SK-N-SH treated with all-trans-retinoic acid at 6 μM for 48 hours (cell line): ENCODE data around the gene CACNA1H.

Source experiments
- ATAC-seq: fragments of 200-7000 bp; cut with Tn5 transposase; 3 replicates; pipeline ENCODE4 v1.9.1; 2020; ENCODE audit warnings: mild to moderate bottlenecking, moderate library complexity
- ARNTL ChIP-seq: fragments of 450-650 bp; formaldehyde crosslinking; IDR thresholded peaks from 2 replicates; pipeline ENCODE4 v1.5.0; 2020; ENCODE audit warnings: low read depth, mild to moderate bottlenecking, moderate library complexity, borderline replicate concordance
- BACH2 ChIP-seq: fragments of 250-450 bp; sonication (Bioruptor Pico); IDR thresholded peaks from 2 replicates; pipeline ENCODE4 v1.9.0; 2021; ENCODE audit warnings: mild to moderate bottlenecking, borderline replicate concordance
- CREB5 ChIP-seq: fragments of 250-450 bp; sonication (Bioruptor Pico); IDR thresholded peaks from 2 replicates; pipeline ENCODE4 v1.5.1; 2020; ENCODE audit warnings: low read depth, mild to moderate bottlenecking, moderate library complexity
- CSDC2 ChIP-seq: fragments of 250-450 bp; sonication (Bioruptor Pico); IDR thresholded peaks from 2 replicates; pipeline ENCODE4 v1.5.0; 2020; ENCODE audit warnings: mild to moderate bottlenecking, moderate library complexity
- CSRNP3 ChIP-seq: fragments of 250-450 bp; sonication (Bioruptor Pico); IDR thresholded peaks from 2 replicates; pipeline ENCODE4 v1.5.1; 2021; ENCODE audit warnings: mild to moderate bottlenecking, moderate library complexity
- GLIS3 ChIP-seq: fragments of 250-450 bp; sonication (Bioruptor Pico); IDR thresholded peaks from 2 replicates; pipeline ENCODE4 v1.5.0; 2020; ENCODE audit warnings: mild to moderate bottlenecking, moderate library complexity
- ISL1 ChIP-seq: fragments of 250-450 bp; sonication (Bioruptor Pico); IDR thresholded peaks from 2 replicates; pipeline ENCODE4 v2.1.2; 2022; ENCODE audit warnings: mild to moderate bottlenecking, moderate library complexity
- PATZ1 ChIP-seq: fragments of 250-450 bp; sonication (Bioruptor Pico); IDR thresholded peaks from 2 replicates; pipeline ENCODE4 v1.8.0; 2020; ENCODE audit warnings: mild to moderate bottlenecking, moderate library complexity, borderline replicate concordance
- POU6F1 ChIP-seq: fragments of 250-450 bp; sonication (Bioruptor Pico); IDR thresholded peaks from 2 replicates; pipeline ENCODE4 v1.8.0; 2021; ENCODE audit warnings: low read depth, mild to moderate bottlenecking, moderate library complexity, borderline replicate concordance
- PPARA ChIP-seq: fragments of 250-450 bp; sonication (Bioruptor Pico); IDR thresholded peaks from 2 replicates; pipeline ENCODE4 v1.5.0; 2020; ENCODE audit warnings: mild to moderate bottlenecking, borderline replicate concordance
- RARB ChIP-seq: fragments of 250-450 bp; sonication (Bioruptor Pico); IDR thresholded peaks from 2 replicates; pipeline ENCODE4 v1.8.0; 2021; ENCODE audit warnings: mild to moderate bottlenecking, moderate library complexity
- SNAI2 ChIP-seq: fragments of 250-450 bp; sonication (Bioruptor Pico); IDR thresholded peaks from 2 replicates; pipeline ENCODE4 v1.5.0; 2020; ENCODE audit warnings: mild to moderate bottlenecking, moderate library complexity
- TCF4 ChIP-seq: fragments of 250-450 bp; sonication (Bioruptor Pico); IDR thresholded peaks from 2 replicates; pipeline ENCODE4 v1.8.0; 2021; ENCODE audit warnings: mild to moderate bottlenecking, moderate library complexity, borderline replicate concordance
- TOX ChIP-seq: fragments of 250-450 bp; sonication (Bioruptor Pico); IDR thresholded peaks from 2 replicates; pipeline ENCODE4 v1.8.0; 2021; ENCODE audit warnings: mild to moderate bottlenecking, moderate library complexity, borderline replicate concordance
- TSHZ2 ChIP-seq: fragments of 250-450 bp; sonication (Bioruptor Pico); IDR thresholded peaks from 2 replicates; pipeline ENCODE4 v1.5.0; 2020; ENCODE audit warnings: mild to moderate bottlenecking, moderate library complexity
- ZC3H10 ChIP-seq: fragments of 250-450 bp; sonication (Bioruptor Pico); IDR thresholded peaks from 2 replicates; pipeline ENCODE4 v1.5.1; 2021; ENCODE audit warnings: mild to moderate bottlenecking, moderate library complexity
- ZFP3 ChIP-seq: fragments of 250-450 bp; sonication (Bioruptor Pico); IDR thresholded peaks from 2 replicates; pipeline ENCODE4 v1.5.0; 2020; ENCODE audit warnings: mild to moderate bottlenecking, moderate library complexity
- ZFP30 ChIP-seq: fragments of 450-650 bp; formaldehyde crosslinking; IDR thresholded peaks from 2 replicates; pipeline ENCODE4 v1.5.0; 2022; ENCODE audit warnings: mild to moderate bottlenecking, moderate library complexity
- ZNF70 ChIP-seq: fragments of 450-650 bp; formaldehyde crosslinking; IDR thresholded peaks from 2 replicates; pipeline ENCODE4 v1.5.0; 2020; ENCODE audit warnings: mild to moderate bottlenecking, moderate library complexity
- ZNF8 ChIP-seq: fragments of 450-650 bp; formaldehyde crosslinking; IDR thresholded peaks from 2 replicates; pipeline ENCODE4 v1.5.0; 2020; ENCODE audit warnings: mild to moderate bottlenecking, moderate library complexity

The CACNA1H gene

GRCh38 chr16:1171001-1171400 lies 18.1 kb downstream of the CACNA1H start:
- TF ChIP-seq GLIS3 (CRISPR knock-in tag): no peak
- TF ChIP-seq ZFP30 (CRISPR knock-in tag): no peak
- no peak for TF ChIP-seq CSRNP3 (CRISPR knock-in tag)
- no peak for TF ChIP-seq SNAI2 (CRISPR knock-in tag)
- no peak for TF ChIP-seq TSHZ2
- TF ChIP-seq CSDC2: no peak
- TF ChIP-seq CREB5 (CRISPR knock-in tag): no peak
- TF ChIP-seq ZFP3 (CRISPR knock-in tag): no peak
- TF ChIP-seq PATZ1 (CRISPR knock-in tag): no peak
- TF ChIP-seq RARB (CRISPR knock-in tag): no peak
- no peak for TF ChIP-seq PPARA
- TF ChIP-seq BACH2 (CRISPR knock-in tag): no peak
- no peak for TF ChIP-seq ARNTL (CRISPR knock-in tag)
- no peak for TF ChIP-seq ISL1 (CRISPR knock-in tag)
- TF ChIP-seq, all 23 proteins: peak for 0
- no peak for ATAC-seq

GRCh38 chr16:1171854-1172428 lies 19.0 kb downstream of the CACNA1H start:
- TF ChIP-seq CSDC2: no peak
- no peak for TF ChIP-seq TCF4 (CRISPR knock-in tag)
- TF ChIP-seq TOX (CRISPR knock-in tag): no peak
- no peak for TF ChIP-seq POU6F1 (CRISPR knock-in tag)
- TF ChIP-seq BACH2 (CRISPR knock-in tag): no peak
- no peak for TF ChIP-seq ARNTL (CRISPR knock-in tag)
- TF ChIP-seq ZFP30 (CRISPR knock-in tag): no peak
- no peak for TF ChIP-seq ZNF70 (CRISPR knock-in tag)
- TF ChIP-seq CREB5 (CRISPR knock-in tag): no peak
- no peak for TF ChIP-seq ZNF8
- no peak for TF ChIP-seq ZFP3 (CRISPR knock-in tag)
- TF ChIP-seq ZC3H10 (CRISPR knock-in tag): no peak
- no peak for TF ChIP-seq PPARA
- no peak for TF ChIP-seq PATZ1 (CRISPR knock-in tag)
- no peak for TF ChIP-seq SNAI2 (CRISPR knock-in tag)
- TF ChIP-seq TSHZ2: no peak
- no peak for ATAC-seq
